ACC112 (cell line): ENCODE results near the gene PPP2R5C.
A peak's percentile ranks its signal among the peaks of the same experiment; 100 is the strongest.
"Not testable (repeated sequence)": the region's sequence is repeated elsewhere in the genome, so short reads cannot be mapped to it uniquely, and the experiment has no call there.

Experiments used
- H2AFZ ChIP-seq: fragments of 200-600 bp; sonication (generic); one replicate; pipeline ENCODE4 v1.6.0; 2017; ENCODE audit warnings: antibody characterized with exemption, low read length; ENCODE audit not compliant: unreplicated experiment
- H3K27ac ChIP-seq: fragments of 200-600 bp; sonication (generic); 2 replicates; pipeline ENCODE4 v1.5.1; 2014; ENCODE audit warnings: low read depth, mild to moderate bottlenecking, antibody characterized with exemption, low read length, moderate library complexity
- H3K27me3 ChIP-seq: fragments of 200-600 bp; sonication (generic); 2 replicates; pipeline ENCODE4 v1.6.1; 2014; ENCODE audit warnings: mild to moderate bottlenecking, antibody characterized with exemption, low read length, moderate library complexity, mixed read lengths; ENCODE audit not compliant: insufficient read depth
- H3K36me3 ChIP-seq: fragments of 200-600 bp; sonication (generic); 2 replicates; pipeline ENCODE4 v1.6.1; 2016; ENCODE audit warnings: mild to moderate bottlenecking, antibody characterized with exemption, low read length, moderate library complexity, mixed read lengths; ENCODE audit not compliant: insufficient read depth
- H3K4me1 ChIP-seq: fragments of 200-600 bp; sonication (generic); one replicate; pipeline ENCODE4 v1.6.1; 2016; ENCODE audit warnings: low read length, mixed read lengths; ENCODE audit not compliant: insufficient read depth, unreplicated experiment, control insufficient read depth
- H3K4me3 ChIP-seq: fragments of 200-600 bp; sonication (generic); 2 replicates; pipeline ENCODE4 v1.5.1; 2014; ENCODE audit warnings: mild to moderate bottlenecking, low read depth, low read length
- H3K79me2 ChIP-seq: fragments of 200-600 bp; sonication (generic); one replicate; pipeline ENCODE4 v1.6.0; 2016; ENCODE audit warnings: low read length; ENCODE audit not compliant: control insufficient read depth, unreplicated experiment, insufficient read depth

The PPP2R5C gene

GRCh38 chr14:101761032-101761880, at the start of gene PPP2R5C:
PPP2R5C (plus strand) TSS chr14:101761709; CDS start chr14:101761894, 185 bp downstream.
- H3K36me3 ChIP-seq = no peaks in the 10 kb centered on the region
- no peaks in the 10 kb centered on the region for H3K79me2 ChIP-seq
- peaks cover 4% of the 10 kb centered on the region for H3K4me1 ChIP-seq
- peak within 1 kb of the TSS; percentile 100 for H3K4me3 ChIP-seq
- peak within 1 kb of the TSS; percentile 100 for H2AFZ ChIP-seq
- peak within 1 kb of the TSS; percentile 36; the same call in 1 of the 2 replicates for H3K27ac ChIP-seq
- H3K27me3 ChIP-seq = peaks cover 38% of the 10 kb centered on the region

- H3K4me3 ChIP-seq, H3K27ac ChIP-seq, H3K27me3 ChIP-seq, H3K79me2 ChIP-seq, H2AFZ ChIP-seq, H3K4me1 ChIP-seq, H3K36me3 ChIP-seq: not testable (repeated sequence)
These were observed 49.7 kb upstream of the PPP2R5C start for GRCh38 chr14:101711857-101712233.

- not testable (repeated sequence) for H3K36me3 ChIP-seq, H3K4me3 ChIP-seq, H3K4me1 ChIP-seq, H3K79me2 ChIP-seq, H2AFZ ChIP-seq, H3K27me3 ChIP-seq, H3K27ac ChIP-seq
These were observed 49.2 kb upstream of the PPP2R5C start for GRCh38 chr14:101712341-101712740.

GRCh38 chr14:101713091-101713490, 48.4 kb upstream of the PPP2R5C start:
- not testable (repeated sequence) for H3K27ac ChIP-seq, H2AFZ ChIP-seq, H3K4me1 ChIP-seq, H3K79me2 ChIP-seq, H3K36me3 ChIP-seq, H3K27me3 ChIP-seq, H3K4me3 ChIP-seq

- Histone ChIP-seq H3K4me3 (no peak overlapping the region), H2AFZ (no peak overlapping the region), H3K27me3 (no peaks in the 10 kb centered on the region), H3K4me1 (no peaks in the 10 kb centered on the region), H3K79me2 (no peaks in the 10 kb centered on the region), H3K36me3 (no peaks in the 10 kb centered on the region), H3K27ac (no peak overlapping the region)
These were observed 47.7 kb upstream of the PPP2R5C start for GRCh38 chr14:101713621-101714349.

- H3K4me3 ChIP-seq = no peak overlapping the region
- H3K27me3 ChIP-seq = no peaks in the 10 kb centered on the region
- H2AFZ ChIP-seq = no peak overlapping the region
- no peaks in the 10 kb centered on the region for H3K4me1 ChIP-seq
- no peaks in the 10 kb centered on the region for H3K79me2 ChIP-seq
- H3K27ac ChIP-seq = no peak overlapping the region
- H3K36me3 ChIP-seq = no peaks in the 10 kb centered on the region
These were observed 47.1 kb upstream of the PPP2R5C start for GRCh38 chr14:101714394-101714793.

GRCh38 chr14:101715210-101716076, 46.1 kb upstream of the PPP2R5C start:
- Histone ChIP-seq H3K27me3 (no peaks in the 10 kb centered on the region), H3K79me2 (no peaks in the 10 kb centered on the region), H3K27ac (no peak overlapping the region), H3K4me3 (no peak overlapping the region), H2AFZ (no peak overlapping the region), H3K4me1 (no peaks in the 10 kb centered on the region), H3K36me3 (no peaks in the 10 kb centered on the region)

- H3K79me2 ChIP-seq = no peaks in the 10 kb centered on the region
- no peaks in the 10 kb centered on the region for H3K36me3 ChIP-seq
- no peaks in the 10 kb centered on the region for H3K27me3 ChIP-seq
- H3K4me3 ChIP-seq = no peak overlapping the region
- H3K4me1 ChIP-seq = no peaks in the 10 kb centered on the region
- H3K27ac ChIP-seq = no peak overlapping the region
- no peak overlapping the region for H2AFZ ChIP-seq
These were observed 45.2 kb upstream of the PPP2R5C start for GRCh38 chr14:101716077-101716950.

GRCh38 chr14:101716956-101717662, 44.4 kb upstream of the PPP2R5C start:
- H3K27ac ChIP-seq = no peak overlapping the region
- H3K79me2 ChIP-seq = no peaks in the 10 kb centered on the region
- H3K4me3 ChIP-seq = no peak overlapping the region
- H3K27me3 ChIP-seq = no peaks in the 10 kb centered on the region
- no peaks in the 10 kb centered on the region for H3K4me1 ChIP-seq
- no peaks in the 10 kb centered on the region for H3K36me3 ChIP-seq
- no peak overlapping the region for H2AFZ ChIP-seq
